GM12872 (cell line): Measurements from ENCODE around the gene GSS.

Experiments used
- TF ChIP-seq, protein P1 (sequence below): IDR thresholded peaks from 3 replicates; pipeline ENCODE4 v1.5.1; 2011; ENCODE audit warnings: low read depth, mild to moderate bottlenecking, low read length, moderate library complexity; ENCODE audit not compliant: insufficient read depth

GSS gene

DNA sequence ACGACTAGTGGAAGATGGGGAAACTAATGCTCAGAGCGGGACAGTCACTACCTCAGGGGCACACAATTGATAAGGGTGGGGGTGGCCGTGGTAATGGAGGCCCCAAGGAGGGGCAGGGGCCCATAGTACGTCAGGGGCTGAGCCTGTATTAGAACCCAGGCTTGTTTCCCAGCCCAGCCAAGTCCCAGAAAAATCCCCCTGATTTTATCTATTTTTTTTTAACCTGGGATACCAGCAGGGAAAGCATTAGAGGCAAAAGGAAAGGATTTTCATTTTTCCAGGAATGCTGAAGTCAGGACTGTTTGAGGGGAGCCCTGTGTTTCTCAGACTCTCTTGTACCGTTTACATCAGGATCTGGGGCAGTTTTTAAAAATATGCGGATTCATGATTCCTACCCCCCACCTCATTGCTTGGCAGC lies 444 bp upstream of the GSS start:
- TF ChIP-seq, protein P1, sequence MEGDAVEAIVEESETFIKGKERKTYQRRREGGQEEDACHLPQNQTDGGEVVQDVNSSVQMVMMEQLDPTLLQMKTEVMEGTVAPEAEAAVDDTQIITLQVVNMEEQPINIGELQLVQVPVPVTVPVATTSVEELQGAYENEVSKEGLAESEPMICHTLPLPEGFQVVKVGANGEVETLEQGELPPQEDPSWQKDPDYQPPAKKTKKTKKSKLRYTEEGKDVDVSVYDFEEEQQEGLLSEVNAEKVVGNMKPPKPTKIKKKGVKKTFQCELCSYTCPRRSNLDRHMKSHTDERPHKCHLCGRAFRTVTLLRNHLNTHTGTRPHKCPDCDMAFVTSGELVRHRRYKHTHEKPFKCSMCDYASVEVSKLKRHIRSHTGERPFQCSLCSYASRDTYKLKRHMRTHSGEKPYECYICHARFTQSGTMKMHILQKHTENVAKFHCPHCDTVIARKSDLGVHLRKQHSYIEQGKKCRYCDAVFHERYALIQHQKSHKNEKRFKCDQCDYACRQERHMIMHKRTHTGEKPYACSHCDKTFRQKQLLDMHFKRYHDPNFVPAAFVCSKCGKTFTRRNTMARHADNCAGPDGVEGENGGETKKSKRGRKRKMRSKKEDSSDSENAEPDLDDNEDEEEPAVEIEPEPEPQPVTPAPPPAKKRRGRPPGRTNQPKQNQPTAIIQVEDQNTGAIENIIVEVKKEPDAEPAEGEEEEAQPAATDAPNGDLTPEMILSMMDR, result no peak

DNA sequence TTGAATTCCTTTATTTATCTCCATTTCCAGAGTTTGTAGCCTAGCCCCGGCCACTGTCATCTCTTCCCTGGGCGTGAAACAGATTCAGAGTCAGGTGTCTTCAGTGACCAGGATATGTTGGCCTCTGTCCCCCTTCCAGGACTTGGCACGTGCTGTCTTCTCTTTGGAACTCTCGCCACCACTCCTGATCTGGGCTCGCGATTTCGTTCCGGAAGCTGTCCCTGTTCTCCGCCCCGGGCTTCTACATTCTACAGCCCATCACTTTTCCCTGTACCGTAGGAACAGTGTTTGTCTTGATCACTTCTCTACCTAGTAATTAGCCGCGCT lies 739 bp downstream of the GSS start:
- TF ChIP-seq, protein P1, result no peak

DNA sequence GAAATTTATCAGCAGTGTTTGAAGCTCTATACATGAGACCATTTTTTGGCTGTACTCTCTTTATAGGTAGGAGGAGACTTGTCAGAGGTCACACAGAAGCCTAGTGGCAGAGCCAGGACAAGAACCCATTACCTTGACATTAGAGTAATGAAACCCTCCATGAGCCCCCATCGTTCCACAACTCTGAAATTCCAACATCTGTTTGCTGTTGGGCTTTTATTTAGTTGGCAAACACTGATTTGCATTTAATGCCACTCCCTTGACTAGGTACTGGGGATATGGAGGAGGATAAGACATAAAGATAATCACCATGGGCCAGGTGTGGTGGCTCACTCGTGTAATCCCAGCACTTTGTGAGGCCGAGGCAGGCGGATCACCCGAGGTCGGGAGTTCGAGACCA lies 1.6 kb downstream of the GSS start:
- TF ChIP-seq, protein P1, result no peak

DNA sequence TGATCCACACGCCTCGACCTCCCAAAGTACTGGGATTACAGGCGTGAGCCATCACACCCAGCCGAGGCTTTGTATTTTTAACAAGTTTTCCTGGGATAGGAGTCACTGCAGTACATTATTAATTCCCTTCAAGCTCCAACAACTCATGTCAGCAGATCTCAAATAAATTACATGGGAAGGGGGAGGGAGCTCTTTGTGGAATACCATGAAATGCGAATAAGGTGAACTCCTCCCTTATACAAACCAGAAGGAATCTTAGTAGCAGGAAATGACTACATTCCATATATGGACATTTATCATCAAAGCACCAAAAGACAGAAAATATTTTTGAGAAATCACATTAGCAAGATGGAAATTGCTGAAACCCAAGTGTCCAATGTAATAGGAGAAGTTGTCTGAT lies 2.9 kb downstream of the GSS start:
- TF ChIP-seq, protein P1, result no peak

DNA sequence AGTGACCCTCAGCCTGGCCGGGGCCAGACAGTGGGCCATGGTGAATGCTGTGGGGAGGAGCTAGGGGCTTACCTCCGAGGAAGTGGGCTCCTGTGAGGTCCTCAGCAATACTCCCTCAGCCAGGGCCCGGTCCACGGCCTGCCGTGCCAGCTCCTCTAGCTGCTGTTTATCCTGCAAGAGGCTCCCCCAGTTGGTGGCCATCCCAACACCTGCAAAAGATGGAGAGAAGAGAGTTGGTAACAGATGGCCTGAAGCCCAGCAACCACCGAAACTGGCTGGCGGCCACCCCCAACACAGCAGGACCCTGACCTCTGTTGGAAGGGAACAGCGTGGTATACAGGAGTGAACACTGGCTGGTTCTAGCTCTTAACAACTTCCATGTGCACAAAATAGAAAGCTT lies 4.0 kb downstream of the GSS start:
- TF ChIP-seq, protein P1, result no peak

DNA sequence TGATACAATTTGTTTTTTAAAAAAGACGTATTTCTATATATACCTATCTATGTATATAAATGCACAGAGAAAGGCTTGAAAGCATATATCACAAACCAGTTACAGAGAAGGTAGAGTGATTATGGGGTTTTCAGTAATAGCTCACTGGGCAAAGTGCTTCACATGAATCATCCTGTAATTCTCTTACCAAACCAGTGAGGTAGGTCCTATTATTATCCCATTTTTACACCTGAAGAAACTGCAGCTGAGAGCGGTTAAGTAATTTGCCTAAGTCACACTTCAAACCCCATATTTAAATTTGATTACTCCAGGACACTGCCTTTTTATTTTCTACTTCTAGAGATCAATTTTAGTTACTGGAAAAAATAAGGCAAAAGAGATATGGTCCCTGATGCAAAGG lies 4.4 kb downstream of the GSS start:
- TF ChIP-seq, protein P1, result no peak

DNA sequence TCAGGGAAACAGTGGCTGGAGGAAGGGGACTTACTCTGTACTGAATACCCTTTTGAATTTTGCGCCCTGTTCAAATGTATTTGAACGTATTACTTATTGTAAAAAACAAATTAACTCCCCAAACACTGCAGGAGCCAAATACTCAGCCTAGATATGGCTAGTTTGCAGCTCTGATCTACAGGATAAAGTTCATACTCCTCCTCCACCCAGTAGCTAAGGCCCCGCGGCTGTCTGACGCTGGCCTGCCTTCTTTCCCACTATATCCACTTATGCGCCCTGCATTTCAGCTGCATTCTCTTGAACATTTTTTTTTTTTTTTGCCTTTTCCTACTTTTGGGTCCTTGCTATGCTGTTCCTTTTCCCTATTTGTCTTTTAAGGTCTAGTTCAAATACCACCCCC lies 6.5 kb downstream of the GSS start:
- TF ChIP-seq, protein P1, result no peak

DNA sequence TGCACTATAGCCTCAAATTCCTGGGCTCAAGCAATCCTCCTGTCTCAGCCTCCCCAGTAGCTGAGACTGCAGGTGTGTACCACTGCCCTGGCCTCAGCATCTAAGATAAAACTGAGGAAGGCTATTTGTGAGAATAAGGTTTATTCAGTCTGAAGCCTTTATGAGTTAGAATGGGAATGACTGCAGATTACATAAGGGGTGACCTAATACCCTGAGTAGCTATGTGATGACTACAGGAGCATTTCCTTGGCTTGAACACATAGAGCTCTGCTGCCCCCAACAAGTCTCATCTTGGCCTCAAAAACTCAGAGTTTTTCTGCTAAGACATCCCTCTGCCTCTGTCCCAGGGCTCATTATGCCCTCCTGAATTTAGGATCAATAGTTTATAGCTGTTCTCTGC lies 7.6 kb downstream of the GSS start:
- TF ChIP-seq, protein P1, result no peak
